ENCODE data around the gene SEMA6D.

GRCh38 chr15:47726399-47726823 lies 9.1 kb downstream of the SEMA6D start:
- TF ChIP-seq CTCF (IDR thresholded peaks at IDR 0.05) (no peak), POLR2A (IDR thresholded peaks at IDR 0.05) (no peak)
